Endothelial cell (in vitro differentiated cells): Measurements from ENCODE around the gene UBN1. TPM values are rescaled to one million over a fixed set of nuclear protein-coding genes. Genes with fewer than 3 reads are reported as not detected.

Experiments
- DNase-seq: peaks from one replicate; pipeline ENCODE4 v3.0.0; 2021; ENCODE audit warnings: low spot score
- H3K27ac Mint-ChIP-seq: one replicate; pipeline ENCODE4 v1.8.0; 2021; ENCODE audit warnings: mixed read lengths, inconsistent platforms; ENCODE audit not compliant: unreplicated experiment
- H3K27me3 Mint-ChIP-seq: one replicate; pipeline ENCODE4 v1.8.0; 2021; ENCODE audit warnings: mild to moderate bottlenecking, moderate library complexity, mixed read lengths, inconsistent platforms; ENCODE audit not compliant: unreplicated experiment
- H3K36me3 Mint-ChIP-seq: one replicate; pipeline ENCODE4 v1.8.0; 2021; ENCODE audit warnings: mild to moderate bottlenecking, low read depth, mixed read lengths, inconsistent platforms; ENCODE audit not compliant: unreplicated experiment
- H3K4me1 Mint-ChIP-seq: one replicate; pipeline ENCODE4 v1.8.0; 2021; ENCODE audit warnings: mild to moderate bottlenecking, mixed read lengths, inconsistent platforms; ENCODE audit not compliant: unreplicated experiment
- H3K4me3 Mint-ChIP-seq: one replicate; pipeline ENCODE4 v1.8.0; 2021; ENCODE audit warnings: mild to moderate bottlenecking, mixed read lengths, inconsistent platforms; ENCODE audit not compliant: unreplicated experiment
- H3K9me3 Mint-ChIP-seq: one replicate; pipeline ENCODE4 v1.8.0; 2021; ENCODE audit warnings: mixed read lengths, inconsistent platforms; ENCODE audit not compliant: unreplicated experiment
- CTCF ChIP-seq: fragments of 200-600 bp; sonication (generic); IDR thresholded peaks from one replicate; pipeline ENCODE4 v1.5.0; 2021; ENCODE audit warnings: antibody characterized with exemption; ENCODE audit not compliant: unreplicated experiment
- total RNA-seq: library from RNA; stranded (reverse); fragmentation: NEBNext Ultra II Directional; extraction: Animal tissue kit (Norgen Biotek cat#: 25700); gene quantifications from one replicate; pipeline ENCODE4 v1.2.1, GENCODE V29; 2021; ENCODE audit not compliant: unreplicated experiment

The UBN1 gene
- total RNA-seq, 1 donor from 2014 or later, result 36.4 TPM

- Mint-ChIP-seq H3K4me3 (peak overlapping the region; percentile 43), H3K27ac (no peak overlapping the region), H3K36me3 (peaks cover 34% of the 10 kb centered on the region), H3K9me3 (no peaks in the 10 kb centered on the region), H3K27me3 (peaks cover 1% of the 10 kb centered on the region), H3K4me1 (no peaks in the 10 kb centered on the region)
- DNase-seq, result no peak
- TF ChIP-seq CTCF, result no peak
Observed at GRCh38 chr16:4859190-4859899, 12.1 kb downstream of the UBN1 start.

- TF ChIP-seq CTCF, result no peak
- no peak for DNase-seq
- Mint-ChIP-seq H3K4me1 (no peaks in the 10 kb centered on the region), H3K9me3 (no peaks in the 10 kb centered on the region), H3K36me3 (peaks cover 34% of the 10 kb centered on the region), H3K4me3 (peak overlapping the region; percentile 43), H3K27me3 (peaks cover 1% of the 10 kb centered on the region), H3K27ac (no peak overlapping the region)
Observed at GRCh38 chr16:4859900-4860255, 12.6 kb downstream of the UBN1 start.

GRCh38 chr16:4860727-4861342 is 13.6 kb downstream of the UBN1 start:
- no peak for DNase-seq
- Mint-ChIP-seq H3K27ac (no peak overlapping the region), H3K27me3 (peaks cover 1% of the 10 kb centered on the region), H3K4me3 (peak overlapping the region; percentile 17), H3K4me1 (no peaks in the 10 kb centered on the region), H3K36me3 (peaks cover 34% of the 10 kb centered on the region), H3K9me3 (no peaks in the 10 kb centered on the region)
- TF ChIP-seq CTCF, result no peak

GRCh38 chr16:4862639-4863038 is 15.4 kb downstream of the UBN1 start:
- Mint-ChIP-seq H3K27me3 (peaks cover 1% of the 10 kb centered on the region), H3K4me1 (no peaks in the 10 kb centered on the region), H3K9me3 (no peaks in the 10 kb centered on the region), H3K4me3 (no peak overlapping the region), H3K36me3 (peaks cover 41% of the 10 kb centered on the region), H3K27ac (no peak overlapping the region)
- no peak for DNase-seq
- TF ChIP-seq CTCF, result no peak

GRCh38 chr16:4864728-4865127 is 17.4 kb downstream of the UBN1 start:
- Mint-ChIP-seq H3K27me3 (peaks cover 1% of the 10 kb centered on the region), H3K4me1 (no peaks in the 10 kb centered on the region), H3K4me3 (no peak overlapping the region), H3K9me3 (no peaks in the 10 kb centered on the region), H3K27ac (no peak overlapping the region), H3K36me3 (peaks cover 42% of the 10 kb centered on the region)
- no peak for TF ChIP-seq CTCF
- no peak for DNase-seq
